Panc1 (cell line): ENCODE data around the gene TPCN1.

Source experiments
- CTCF ChIP-seq: fragments of 450-650 bp; IDR thresholded peaks from 2 replicates; pipeline ENCODE4 v1.5.1; 2017; ENCODE audit warnings: mild to moderate bottlenecking
- POLR2AphosphoS5 ChIP-seq: IDR thresholded peaks from 2 replicates; pipeline ENCODE4 v1.6.1; 2012; ENCODE audit warnings: mild to moderate bottlenecking, low read depth, low read length, moderate library complexity
- REST ChIP-seq, 2 experiments: IDR thresholded peaks; 2 replicates each; pipeline ENCODE4 v1.6.1; 2011 to 2012; ENCODE audit warnings: low read depth in 2 of 2, control low read depth in 1 of 2, low read length in 1 of 2, mild to moderate bottlenecking in 1 of 2, moderate library complexity in 1 of 2; ENCODE audit not compliant: insufficient read depth in 1 of 2
- SIN3A ChIP-seq: IDR thresholded peaks from 2 replicates; pipeline ENCODE4 v1.6.1; 2012; ENCODE audit warnings: low read depth, mild to moderate bottlenecking, low read length, moderate library complexity, borderline replicate concordance; ENCODE audit not compliant: insufficient read depth
- TCF7L2 ChIP-seq: IDR thresholded peaks from 2 replicates; pipeline ENCODE4 v1.6.1; 2011; ENCODE audit warnings: mild to moderate bottlenecking, low read depth, low read length, inconsistent platforms

DNA sequence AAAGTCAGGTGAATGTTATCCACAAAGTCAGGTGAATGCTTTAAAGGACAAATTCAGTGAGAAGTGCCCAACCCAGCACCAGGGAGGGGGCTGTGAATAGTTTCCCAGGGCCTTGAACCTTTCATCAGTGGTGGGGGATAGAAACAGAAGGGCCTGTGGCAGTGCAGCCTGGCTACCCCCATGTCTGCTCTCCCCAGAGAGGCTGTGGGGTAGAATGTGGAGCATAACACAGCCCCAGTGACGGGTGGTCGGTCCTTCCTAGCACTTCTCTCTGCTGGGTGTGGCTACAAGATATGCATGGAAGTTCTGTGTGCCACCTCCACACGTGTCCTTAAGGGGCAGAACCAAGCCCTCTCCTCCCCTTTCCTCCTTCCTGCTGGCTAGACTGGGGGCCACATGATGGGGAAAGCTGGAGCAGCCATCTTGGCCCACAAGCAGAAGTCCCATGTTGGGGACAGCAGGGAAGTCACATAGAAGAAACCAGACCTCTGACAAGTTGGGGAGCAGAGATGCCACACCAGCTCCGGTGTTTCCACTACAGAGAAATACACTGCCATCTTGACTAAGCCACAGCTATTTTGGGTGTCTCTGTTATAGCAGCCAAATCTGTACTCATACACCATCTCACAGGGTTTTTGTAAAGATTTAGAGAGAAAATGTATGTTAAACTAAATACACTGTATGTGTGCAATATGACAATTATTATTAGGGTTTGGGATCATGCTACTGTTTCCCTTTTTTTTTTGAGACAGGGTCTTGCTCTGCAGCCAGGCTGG, 18.8 kb upstream of the TPCN1 start:
- no peak for TF ChIP-seq CTCF
- no peak for TF ChIP-seq POLR2AphosphoS5
- TF ChIP-seq SIN3A = no peak
- no peak for TF ChIP-seq REST (IDR thresholded peaks at IDR 0.05; ENCODE audit: insufficient read depth in 1 of 2, low read depth in 2 of 2, low read length in 1 of 2)
- no peak for TF ChIP-seq TCF7L2
